Epithelial cell of esophagus (primary cell): ENCODE measurements around the gene GATB.

ENCODE experiments used
- DNase-seq: peaks from one replicate; pipeline ENCODE4 v3.0.0; 2010; ENCODE audit warnings: low read depth
- H3K4me3 ChIP-seq: 2 replicates; pipeline ENCODE4 v1.5.1; 2011; ENCODE audit warnings: mild to moderate bottlenecking, low read length, control low read depth
- TF ChIP-seq, protein P1 (sequence below): IDR thresholded peaks from 2 replicates; pipeline ENCODE4 v1.5.1; 2011; ENCODE audit warnings: low read depth, mild to moderate bottlenecking, low read length, control low read depth, inconsistent platforms; ENCODE audit not compliant: insufficient read depth; ENCODE audit errors: missing control alignments

Gene GATB

DNA sequence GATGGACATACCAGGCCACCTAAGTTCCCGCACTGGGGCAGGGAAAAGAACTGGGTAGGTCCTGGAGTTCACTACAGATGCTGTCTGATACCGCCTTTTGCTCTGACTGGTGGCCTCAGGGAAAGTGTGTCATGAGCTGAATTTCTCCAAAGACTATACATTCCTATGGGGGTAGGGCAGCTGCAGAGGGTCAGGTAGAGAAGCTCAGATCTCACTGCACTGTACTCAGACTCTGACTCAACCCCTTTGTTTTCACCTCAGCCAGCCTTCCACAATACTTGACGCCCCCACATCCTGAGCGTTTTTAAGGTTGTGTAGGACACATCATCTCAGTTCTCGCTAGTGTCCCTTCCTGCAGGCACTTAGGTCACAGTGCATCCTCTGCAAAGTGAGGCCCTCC lies 7.8 kb downstream of the GATB start:
- TF ChIP-seq, protein P1, sequence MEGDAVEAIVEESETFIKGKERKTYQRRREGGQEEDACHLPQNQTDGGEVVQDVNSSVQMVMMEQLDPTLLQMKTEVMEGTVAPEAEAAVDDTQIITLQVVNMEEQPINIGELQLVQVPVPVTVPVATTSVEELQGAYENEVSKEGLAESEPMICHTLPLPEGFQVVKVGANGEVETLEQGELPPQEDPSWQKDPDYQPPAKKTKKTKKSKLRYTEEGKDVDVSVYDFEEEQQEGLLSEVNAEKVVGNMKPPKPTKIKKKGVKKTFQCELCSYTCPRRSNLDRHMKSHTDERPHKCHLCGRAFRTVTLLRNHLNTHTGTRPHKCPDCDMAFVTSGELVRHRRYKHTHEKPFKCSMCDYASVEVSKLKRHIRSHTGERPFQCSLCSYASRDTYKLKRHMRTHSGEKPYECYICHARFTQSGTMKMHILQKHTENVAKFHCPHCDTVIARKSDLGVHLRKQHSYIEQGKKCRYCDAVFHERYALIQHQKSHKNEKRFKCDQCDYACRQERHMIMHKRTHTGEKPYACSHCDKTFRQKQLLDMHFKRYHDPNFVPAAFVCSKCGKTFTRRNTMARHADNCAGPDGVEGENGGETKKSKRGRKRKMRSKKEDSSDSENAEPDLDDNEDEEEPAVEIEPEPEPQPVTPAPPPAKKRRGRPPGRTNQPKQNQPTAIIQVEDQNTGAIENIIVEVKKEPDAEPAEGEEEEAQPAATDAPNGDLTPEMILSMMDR: no peak
- no peak overlapping the region for H3K4me3 ChIP-seq
- peak; percentile 93 for DNase-seq

DNA sequence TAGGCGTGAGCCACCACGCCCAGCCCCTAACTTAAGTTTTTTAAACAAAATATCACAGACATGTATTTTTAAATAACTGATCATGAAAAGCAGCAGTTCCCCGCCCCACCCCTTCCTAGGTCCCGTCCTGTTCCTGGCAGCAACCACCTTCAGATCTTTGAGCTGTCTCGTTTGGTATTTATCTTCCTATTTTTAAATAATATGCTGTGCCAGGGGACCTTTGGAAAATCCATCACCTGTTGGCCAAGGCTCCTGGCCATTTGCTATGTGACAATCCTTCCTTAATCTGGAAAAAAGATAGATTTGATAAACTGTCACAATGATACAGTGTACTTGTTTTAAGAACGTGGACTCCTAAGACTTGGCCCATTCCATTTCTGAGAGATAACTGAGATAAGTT lies 10.7 kb downstream of the GATB start:
- H3K4me3 ChIP-seq: no peak overlapping the region
- no peak for DNase-seq
- TF ChIP-seq, protein P1: no peak

DNA sequence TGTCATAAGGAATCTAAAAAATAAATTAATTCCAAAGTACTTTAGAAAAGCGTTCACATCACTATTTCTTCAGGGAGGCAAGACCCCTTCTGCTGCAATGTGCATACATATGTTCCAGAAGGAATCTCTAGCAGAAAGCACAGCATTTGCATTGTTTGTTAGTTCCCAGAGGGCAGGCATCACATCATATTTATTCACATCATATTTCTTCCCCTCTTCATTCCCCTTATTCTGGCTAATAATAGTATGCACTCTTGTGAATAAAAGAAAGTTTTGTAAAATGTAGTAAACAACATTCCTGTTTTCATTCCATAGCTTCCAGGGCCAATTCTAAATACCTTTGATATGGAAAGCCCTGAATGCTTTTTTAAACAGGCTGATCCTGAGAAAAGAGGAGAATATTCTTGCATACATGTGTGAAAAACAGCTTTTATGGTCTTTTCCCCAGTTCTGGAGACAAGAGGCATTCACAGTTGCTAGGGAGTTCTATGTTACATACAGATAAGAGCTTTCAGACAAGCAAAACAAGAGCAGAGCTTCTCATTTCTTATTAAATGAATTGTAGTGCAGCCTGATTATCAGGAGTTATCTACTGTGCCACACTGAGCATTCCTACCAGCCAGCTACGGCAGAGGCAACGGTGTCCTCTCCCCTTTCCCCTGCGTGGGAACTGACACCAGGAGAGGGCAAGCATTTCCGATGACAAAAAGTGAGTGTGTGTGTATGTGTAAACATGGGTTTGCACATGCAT lies 15.2 kb downstream of the GATB start:
- TF ChIP-seq, protein P1: no peak
- no peak overlapping the region for H3K4me3 ChIP-seq
- DNase-seq: peak; percentile 33

DNA sequence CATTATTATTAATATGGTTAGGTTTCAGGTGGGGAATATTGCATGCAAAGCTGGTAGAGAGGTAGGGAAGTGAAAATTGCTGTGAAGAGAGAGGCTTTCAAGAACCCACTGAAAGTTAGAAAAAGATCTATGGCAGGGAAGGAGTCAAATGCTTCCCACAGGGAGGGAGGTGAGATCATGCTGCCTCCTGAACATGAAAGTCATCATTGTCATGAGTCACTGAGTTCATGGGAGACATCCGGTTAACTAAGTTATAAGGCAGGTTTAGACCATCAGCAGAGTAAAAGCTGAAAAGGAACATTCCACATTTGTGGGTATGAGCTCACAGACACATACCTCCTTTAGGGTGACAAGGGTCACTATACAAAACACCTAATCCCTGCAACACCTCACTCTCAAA lies 16.2 kb downstream of the GATB start:
- TF ChIP-seq, protein P1: no peak
- peak; percentile 98 for DNase-seq
- no peak overlapping the region for H3K4me3 ChIP-seq

DNA sequence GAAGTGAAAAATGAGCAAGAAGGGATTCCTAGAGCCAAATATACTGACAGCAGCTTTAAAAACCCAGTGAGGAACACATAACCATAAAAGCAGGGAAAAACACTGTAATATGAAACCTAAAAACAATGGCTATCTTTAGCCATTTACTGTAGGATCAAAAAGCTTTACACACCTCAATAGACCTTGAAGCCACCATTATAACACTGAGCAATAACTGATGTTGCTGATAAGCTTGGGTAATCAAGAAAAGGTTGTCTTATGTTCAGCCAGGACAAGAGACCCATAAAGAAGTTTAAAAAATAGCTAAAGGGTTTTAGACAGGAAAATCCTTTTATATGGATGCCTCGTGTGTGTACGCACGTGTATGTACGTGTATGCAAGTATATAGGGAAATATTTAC lies 16.9 kb downstream of the GATB start:
- DNase-seq: no peak
- H3K4me3 ChIP-seq: no peak overlapping the region
- TF ChIP-seq, protein P1: no peak

DNA sequence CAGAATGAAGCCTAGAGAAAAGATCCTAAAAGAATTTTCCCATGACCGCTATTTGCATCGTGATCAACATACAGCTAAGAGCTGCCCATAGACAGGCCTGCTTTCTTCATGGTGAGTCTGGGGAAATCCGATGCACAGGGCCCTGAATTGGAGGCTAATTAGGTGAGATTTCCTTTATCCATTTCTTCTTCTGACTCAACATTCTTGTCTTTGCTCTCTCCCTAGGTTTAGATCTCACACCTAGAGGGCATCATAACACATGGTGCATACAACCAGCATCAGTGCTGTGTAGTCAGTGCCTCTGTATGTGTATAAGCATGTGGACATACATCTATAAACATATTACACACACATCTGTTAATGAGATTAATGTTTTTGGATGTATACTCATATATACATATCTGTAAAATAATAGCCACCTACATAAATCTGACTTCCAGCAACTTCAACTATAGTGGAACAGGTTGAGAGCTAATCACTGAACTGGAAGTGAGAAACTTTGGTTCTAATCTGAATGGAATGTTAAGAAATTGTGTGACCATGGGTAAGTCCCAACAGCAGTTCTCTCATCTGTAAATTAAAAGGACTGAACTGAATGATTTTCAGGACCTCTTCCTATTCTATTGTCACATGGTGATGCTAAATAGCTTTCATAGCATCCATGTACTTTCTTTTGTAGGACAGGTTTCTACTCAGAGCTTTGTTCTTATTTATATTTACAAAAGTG lies 17.5 kb downstream of the GATB start:
- peak; percentile 62 for DNase-seq
- TF ChIP-seq, protein P1: no peak
- H3K4me3 ChIP-seq: no peak overlapping the region
